Endothelial cell of umbilical vein (primary cell): ENCODE data around the gene KIAA1210. TPM values are rescaled to one million over a fixed set of nuclear protein-coding genes. Genes with fewer than 3 reads are reported as not detected.

Experiments
- BruUV-seq: library from RNA; stranded (reverse); fragments of 400-500 nt; replicated peaks from 2 replicates; lab custom pipeline; 2021; lab: Mats Ljungman, UMichigan
- CTCF ChIA-PET: fragments of 300-600, 350-600 bp; sonication (Branson Sonifier 250); formaldehyde crosslinking; loops from one replicate; lab custom pipeline; 2021; ENCODE audit warnings: antibody characterized with exemption, inconsistent platforms; lab: Charles Lee
- POLR2A ChIA-PET: fragments of 300-600, 350-600 bp; sonication (Branson Sonifier 250); formaldehyde crosslinking; loops from one replicate; lab custom pipeline; 2021; ENCODE audit warnings: antibody characterized with exemption, inconsistent platforms; lab: Charles Lee
- DNase-seq: peaks from one replicate; pipeline ENCODE4 v3.0.0-alpha.2; 2011; ENCODE audit warnings: low read depth, low spot score
- FAIRE-seq: peaks from 2 replicates; lab custom pipeline; 2011; peaks lifted over from hg19 to GRCh38; lab: Jason Lieb, UNC
- H2AFZ ChIP-seq: 2 replicates; pipeline ENCODE4 v1.6.0; 2012; ENCODE audit warnings: low read depth, low read length, control low read depth, inconsistent platforms
- H3K27ac ChIP-seq: 2 replicates; pipeline ENCODE4 v1.5.1; 2011; ENCODE audit warnings: low read depth, mild to moderate bottlenecking, control low read depth, low read length, moderate library complexity; ENCODE audit not compliant: insufficient read depth
- H3K27me3 ChIP-seq, 2 experiments: 2 replicates each; pipeline versions ENCODE4 v1.6.0 to v1.6.1; 2011; ENCODE audit warnings: low read length in 2 of 2, mixed read lengths in 1 of 2; ENCODE audit not compliant: control insufficient read depth in 2 of 2, insufficient read depth in 2 of 2
- H3K36me3 ChIP-seq, 2 experiments: 2 replicates in 1 of 2; 3 replicates in 1 of 2; pipeline ENCODE4 v1.5.1; 2011; ENCODE audit warnings: low read length in 2 of 2, mild to moderate bottlenecking in 1 of 2, moderate library complexity in 1 of 2; ENCODE audit not compliant: control insufficient read depth in 2 of 2, insufficient read depth in 2 of 2; ENCODE audit errors: extremely low read depth in 1 of 2
- H3K4me1 ChIP-seq: 3 replicates; pipeline ENCODE4 v1.5.1; 2011; ENCODE audit warnings: mild to moderate bottlenecking, low read length; ENCODE audit not compliant: control insufficient read depth, insufficient read depth; ENCODE audit errors: extremely low read depth
- H3K4me2 ChIP-seq: 2 replicates; pipeline ENCODE4 v1.6.1; 2011; ENCODE audit warnings: low read length, control low read depth, mixed read lengths; ENCODE audit not compliant: insufficient read depth
- H3K4me3 ChIP-seq, 3 experiments: fragments of 200-600 bp in 1 of 3; sonication (generic), shearing (Covaris generic) in 1 of 3; replicated peaks in 1 of 3; 2 replicates each; pipeline ENCODE4 v1.5.1; 2011 to 2016; ENCODE audit warnings: control low read depth in 3 of 3, low read length in 3 of 3, mild to moderate bottlenecking in 2 of 3, inconsistent platforms in 1 of 3, low read depth in 1 of 3, moderate library complexity in 1 of 3; ENCODE audit not compliant: insufficient read depth in 1 of 3
- H3K79me2 ChIP-seq: 2 replicates; pipeline ENCODE4 v1.6.0; 2012; ENCODE audit warnings: low read length, inconsistent platforms; ENCODE audit not compliant: control insufficient read depth, insufficient read depth
- H3K9ac ChIP-seq: replicated peaks from 2 replicates; pipeline ENCODE3; 2011; ENCODE audit warnings: low read length, control low read depth; ENCODE audit not compliant: insufficient read depth; ENCODE audit errors: extremely low read depth
- H3K9me1 ChIP-seq: replicated peaks from 3 replicates; pipeline ENCODE4 v1.6.0; 2011; ENCODE audit warnings: mild to moderate bottlenecking, low read length; ENCODE audit not compliant: control insufficient read depth, insufficient read depth; ENCODE audit errors: extremely low read depth
- H3K9me3 ChIP-seq: replicated peaks from 2 replicates; pipeline ENCODE4 v1.5.1; 2012; ENCODE audit warnings: low read length, inconsistent platforms; ENCODE audit not compliant: control insufficient read depth, insufficient read depth
- H4K20me1 ChIP-seq: replicated peaks from 2 replicates; pipeline ENCODE3; 2011; ENCODE audit warnings: mild to moderate bottlenecking, low read length; ENCODE audit not compliant: control insufficient read depth, insufficient read depth; ENCODE audit errors: extremely low read depth
- CTCF ChIP-seq, 2 donors: IDR thresholded peaks; 1 replicate in 1 of 2; 2 replicates in 1 of 2; pipeline ENCODE4 v1.5.1; 2011; ENCODE audit warnings: low read length in 2 of 2, mild to moderate bottlenecking in 2 of 2, moderate library complexity in 2 of 2, control low read depth in 1 of 2, inconsistent platforms in 1 of 2, low read depth in 1 of 2; ENCODE audit not compliant: insufficient read depth in 1 of 2; ENCODE audit errors: extremely low read depth in 1 of 2
- EZH2 ChIP-seq: IDR thresholded peaks from 2 replicates; pipeline ENCODE4 v1.6.1; 2012; ENCODE audit warnings: borderline replicate concordance, low read depth, mild to moderate bottlenecking, moderate library complexity, low read length, inconsistent platforms; ENCODE audit not compliant: severe bottlenecking
- FOS ChIP-seq: IDR thresholded peaks from 2 replicates; pipeline ENCODE4 v1.6.1; 2011; ENCODE audit warnings: mild to moderate bottlenecking, low read length, moderate library complexity, borderline replicate concordance; ENCODE audit not compliant: insufficient read depth
- GATA2 ChIP-seq: IDR thresholded peaks from 2 replicates; pipeline ENCODE4 v1.7.0; 2011; ENCODE audit warnings: low read depth, mild to moderate bottlenecking, moderate library complexity, mixed read lengths, low read length; ENCODE audit not compliant: insufficient read length, insufficient read depth
- JUN ChIP-seq: IDR thresholded peaks from 2 replicates; pipeline ENCODE4 v1.6.1; 2011; ENCODE audit warnings: borderline replicate concordance, low read depth; ENCODE audit not compliant: insufficient read length, insufficient read depth
- MYC ChIP-seq: IDR thresholded peaks from one replicate; pipeline ENCODE4 v1.6.1; 2011; ENCODE audit warnings: mild to moderate bottlenecking, low read depth, low read length
- POLR2A ChIP-seq: IDR thresholded peaks from 2 replicates; pipeline ENCODE4 v1.6.1; 2012; ENCODE audit warnings: low read depth, mild to moderate bottlenecking, control low read depth, low read length
- POLR2AphosphoS5 ChIP-seq: IDR thresholded peaks from 2 replicates; pipeline ENCODE4 v1.6.1; 2012; ENCODE audit warnings: low read depth, mild to moderate bottlenecking, control low read depth, low read length, moderate library complexity; ENCODE audit not compliant: insufficient read depth
- dilution Hi-C: fragments of 300-500 bp; cut with MboI; formaldehyde crosslinking; loops from one replicate; pipeline ENCODE4 v1.15.0; 2019; ENCODE audit warnings: low sequenced_read_pairs; ENCODE audit not compliant: extremely low pct_ligation_motif_present
- intact Hi-C: fragments of 100-400 bp; cut with micrococcal nuclease; formaldehyde crosslinking; loops from one replicate; pipeline ENCODE4 v1.10.0; 2022
- polyA plus RNA-seq, 4 experiments: library from polyadenylated mRNA; depleted of rRNA in 3 of 4; stranded (reverse) in 3 of 4; unstranded in 1 of 4; fragments of >200 nt; gene quantifications; 2 replicates each; pipeline versions ENCODE4 v1.2.1 to v1.2.3, GENCODE V29; 2011 to 2012; ENCODE audit warnings: missing spikeins in 1 of 4
- total RNA-seq: library from RNA; stranded (reverse); gene quantifications from 2 replicates; pipeline ENCODE4 v1.2.3, GENCODE V29; 2021
- TF ChIP-seq, protein P1 (sequence below): IDR thresholded peaks from 2 replicates; pipeline ENCODE4 v1.6.1; 2011; ENCODE audit not compliant: insufficient read depth, insufficient read length

The KIAA1210 gene
- total and polyA plus RNA-seq, 2 donors (not counting 3 experiments of a cell fraction or from before 2014, with no cell fraction given), result not detected

DNA sequence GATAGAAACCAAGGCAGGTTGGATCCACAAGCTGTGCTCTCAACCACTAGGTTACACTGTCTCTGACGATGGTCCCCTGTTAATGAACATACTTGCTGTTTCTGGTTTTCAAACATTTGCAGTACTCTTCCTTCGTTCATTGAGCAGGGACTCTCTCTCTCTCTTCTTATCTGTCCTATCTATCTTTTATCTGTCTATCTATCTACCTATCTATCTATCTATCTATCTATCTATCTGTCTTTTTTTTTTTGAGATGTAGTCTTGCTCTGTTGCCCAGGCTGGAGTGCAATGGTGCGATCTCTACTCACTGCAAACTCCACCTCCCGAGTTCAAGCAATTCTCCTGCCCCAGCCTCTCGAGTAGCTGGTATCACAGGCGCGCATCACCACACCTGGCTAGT is 64.2 kb downstream of the KIAA1210 start:
- CTCF ChIA-PET, result interaction anchor here (1.0 kb wide), 1 partner anchor 19 kb away, joined by 3 read pairs; no protein-coding TSS in a partner anchor
- DNase-seq, result no peak

More for the DNA sequence above, 64.2 kb downstream of the KIAA1210 start:
- Histone ChIP-seq H2AFZ (no peak overlapping the region), H3K27ac (no peak overlapping the region), H3K9ac (no peak overlapping the region), H3K36me3 (no peaks in the 10 kb centered on the region), H3K27me3 (peaks cover 0 to 2% of the 10 kb centered on the region in 2 experiments), H3K9me3 (no peaks in the 10 kb centered on the region), H4K20me1 (no peaks in the 10 kb centered on the region), H3K4me3 (no peak overlapping the region), H3K9me1 (no peaks in the 10 kb centered on the region), H3K4me1 (no peaks in the 10 kb centered on the region), H3K79me2 (no peaks in the 10 kb centered on the region), H3K4me2 (no peak overlapping the region)
- no TSS peak for BruUV-seq
- POLR2A ChIA-PET, result no interaction called here
- intact Hi-C loops (no loop called here), dilution Hi-C loops (no loop called here)
- no peak for TF ChIP-seq MYC
- no peak for TF ChIP-seq FOS
- no peak for TF ChIP-seq POLR2A
- no peak for TF ChIP-seq POLR2AphosphoS5
- no peak for TF ChIP-seq EZH2
- no peak for TF ChIP-seq GATA2
- TF ChIP-seq, protein P1, sequence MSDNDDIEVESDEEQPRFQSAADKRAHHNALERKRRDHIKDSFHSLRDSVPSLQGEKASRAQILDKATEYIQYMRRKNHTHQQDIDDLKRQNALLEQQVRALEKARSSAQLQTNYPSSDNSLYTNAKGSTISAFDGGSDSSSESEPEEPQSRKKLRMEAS, result no peak
- TF ChIP-seq CTCF (IDR thresholded peaks at IDR 0.05; ENCODE audit: extremely low read depth in 1 of 2, insufficient read depth in 1 of 2, low read depth in 1 of 2, low read length in 2 of 2), result no peak
- no peak for TF ChIP-seq JUN
- FAIRE-seq, result no peak
